ENCODE data around the gene TSGA10.
A peak's percentile ranks its signal among the peaks of the same experiment; 100 is the strongest.

The TSGA10 gene

DNA sequence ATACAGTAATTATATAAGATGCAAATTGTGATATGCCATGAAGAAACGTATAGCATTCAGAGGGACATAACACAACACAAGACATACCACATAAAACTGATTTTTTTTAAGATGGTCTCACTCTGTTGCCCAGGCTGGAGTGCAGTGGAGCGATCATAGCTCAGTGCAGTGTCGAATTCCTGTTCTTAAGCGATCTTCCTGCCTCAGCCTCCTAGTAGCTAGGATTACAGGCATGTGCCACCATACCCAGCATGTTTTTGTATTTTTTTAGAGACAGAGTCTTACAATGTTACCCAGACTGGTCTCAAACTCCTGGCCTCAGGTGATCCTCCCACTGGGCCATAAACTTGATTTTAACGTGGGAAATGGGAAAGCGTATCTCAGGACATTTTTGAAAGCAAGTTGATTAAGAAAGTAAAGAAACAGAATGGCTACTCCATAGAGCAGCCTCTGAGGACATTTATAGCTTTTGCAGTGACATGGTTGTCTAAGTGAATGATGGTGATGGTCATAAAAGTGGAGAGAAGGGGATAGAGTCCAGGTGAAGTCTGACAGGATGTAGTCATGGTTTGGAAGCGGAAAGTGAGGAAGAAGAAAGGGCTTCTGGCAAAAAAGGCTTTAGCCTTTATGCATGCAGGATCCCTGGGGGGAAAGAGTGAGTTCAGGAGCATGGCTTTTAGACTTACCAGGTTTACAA lies 2.4 kb downstream of the TSGA10 start:
- Histone ChIP-seq H2BK15ac (ENCODE audit: low read length) (no peak overlapping the region), H3K18ac (ENCODE audit: low read length) (no peak overlapping the region)
- WGBS, 2 donors (ENCODE audit: extremely low coverage in 2 of 2, insufficient read length in 2 of 2, insufficient replicate concordance in 1 of 2) = no CpG with 5 or more reads among the region's 7 CpGs

DNA sequence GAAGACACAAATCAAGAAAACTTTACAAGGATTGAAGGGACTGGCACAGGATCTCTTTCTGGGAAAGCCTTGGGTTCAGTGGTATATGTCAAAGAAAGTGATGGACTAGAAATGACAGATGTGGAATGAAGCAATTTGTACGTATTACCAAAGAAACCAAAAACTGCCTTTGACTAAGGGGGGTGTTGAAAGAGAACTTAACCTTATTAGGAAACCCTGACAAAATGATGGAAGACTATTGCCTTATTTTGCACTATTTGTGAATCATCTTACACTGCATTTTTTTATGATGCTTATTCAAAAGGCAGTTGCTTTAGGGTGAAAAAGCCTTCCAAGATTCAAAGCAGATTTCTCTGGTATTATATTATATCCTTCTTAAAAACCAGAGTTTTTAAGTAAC lies 4.0 kb downstream of the TSGA10 start:
- H3K9ac ChIP-seq (ENCODE audit: low read depth, low read length, poor library complexity) = no peak overlapping the region
- H4K91ac ChIP-seq (ENCODE audit: low read depth, low read length, poor library complexity) = no peak overlapping the region
- no peak overlapping the region for H3K4ac ChIP-seq (ENCODE audit: low read length)
- no peak overlapping the region for H2BK5ac ChIP-seq (ENCODE audit: low read length)
- no peak overlapping the region for H2BK12ac ChIP-seq (ENCODE audit: low read length)
- no CpG with 5 or more reads among the region's 1 CpG for WGBS, 2 donors (ENCODE audit: extremely low coverage in 2 of 2, insufficient read length in 2 of 2, insufficient replicate concordance in 1 of 2)
- H3K79me1 ChIP-seq (ENCODE audit: low read depth, low read length) = no peaks in the 10 kb centered on the region
- H3K4me1 ChIP-seq (ENCODE audit: control insufficient read depth in 2 of 2, insufficient read depth in 1 of 2, low read depth in 1 of 2, low read length in 2 of 2) = peaks cover 2 to 7% of the 10 kb centered on the region in 2 donors
- H3K4me2 ChIP-seq (ENCODE audit: insufficient read depth, low read length, poor library complexity, severe bottlenecking) = no peak overlapping the region
- peaks cover 0 to 1% of the 10 kb centered on the region in 2 donors for H3K9me3 ChIP-seq (replicated peaks in 1 of 2; ENCODE audit: control insufficient read depth in 2 of 2, insufficient read depth in 1 of 2, low read depth in 1 of 2, low read length in 2 of 2)
- H2AK5ac ChIP-seq (ENCODE audit: low read depth, low read length) = no peak overlapping the region
- no peak overlapping the region for H2AFZ ChIP-seq (ENCODE audit: low read length)
- DNase-seq (ENCODE audit: low spot score) = no peak
- H2BK15ac ChIP-seq (ENCODE audit: low read length) = no peak overlapping the region
- no peak overlapping the region for H3K27ac ChIP-seq (replicated peaks; ENCODE audit: low read length)
- no peak overlapping the region for H3K14ac ChIP-seq (ENCODE audit: low read length)
- no peaks in the 10 kb centered on the region for H3K27me3 ChIP-seq (ENCODE audit: control insufficient read depth in 3 of 3, insufficient read depth in 3 of 3, low read depth in 1 of 3, low read length in 3 of 3)
- no peak overlapping the region for H3K4me3 ChIP-seq (ENCODE audit: low read length in 2 of 2)
- no peak overlapping the region for H4K8ac ChIP-seq (ENCODE audit: low read depth, low read length)
- no peak overlapping the region for H3K23ac ChIP-seq (ENCODE audit: low read depth, low read length, poor library complexity)
- H2BK120ac ChIP-seq (ENCODE audit: low read depth, low read length) = no peak overlapping the region
- no peaks in the 10 kb centered on the region for H3K36me3 ChIP-seq (replicated peaks in 1 of 2; ENCODE audit: control insufficient read depth in 2 of 2, insufficient read depth in 2 of 2, low read length in 2 of 2)
- no peak overlapping the region for H3K18ac ChIP-seq (ENCODE audit: low read length)

More for the DNA sequence above, 2.4 kb downstream of the TSGA10 start:
- Histone ChIP-seq H2AK5ac (ENCODE audit: low read depth, low read length) (no peak overlapping the region), H3K27ac (replicated peaks; ENCODE audit: low read length) (no peak overlapping the region), H3K4me2 (ENCODE audit: insufficient read depth, low read length, poor library complexity, severe bottlenecking) (no peak overlapping the region), H3K4ac (ENCODE audit: low read length) (no peak overlapping the region), H2BK120ac (ENCODE audit: low read depth, low read length) (no peak overlapping the region), H3K27me3 (ENCODE audit: control insufficient read depth in 3 of 3, insufficient read depth in 3 of 3, low read depth in 1 of 3, low read length in 3 of 3) (no peaks in the 10 kb centered on the region), H3K9ac (ENCODE audit: low read depth, low read length, poor library complexity) (no peak overlapping the region), H4K91ac (ENCODE audit: low read depth, low read length, poor library complexity) (no peak overlapping the region), H3K9me3 (replicated peaks in 1 of 2; ENCODE audit: control insufficient read depth in 2 of 2, insufficient read depth in 1 of 2, low read depth in 1 of 2, low read length in 2 of 2) (peaks cover 0 to 1% of the 10 kb centered on the region in 2 donors), H3K4me1 (ENCODE audit: control insufficient read depth in 2 of 2, insufficient read depth in 1 of 2, low read depth in 1 of 2, low read length in 2 of 2) (peaks cover 2 to 10% of the 10 kb centered on the region in 2 donors), H3K79me1 (ENCODE audit: low read depth, low read length) (no peaks in the 10 kb centered on the region), H3K4me3 (ENCODE audit: low read length in 2 of 2) (no peak overlapping the region), H3K36me3 (replicated peaks in 1 of 2; ENCODE audit: control insufficient read depth in 2 of 2, insufficient read depth in 2 of 2, low read length in 2 of 2) (peaks cover 0 to 10% of the 10 kb centered on the region in 2 donors), H4K8ac (ENCODE audit: low read depth, low read length) (no peak overlapping the region), H3K23ac (ENCODE audit: low read depth, low read length, poor library complexity) (no peak overlapping the region), H2AFZ (ENCODE audit: low read length) (no peak overlapping the region), H3K14ac (ENCODE audit: low read length) (no peak overlapping the region), H2BK12ac (ENCODE audit: low read length) (no peak overlapping the region), H2BK5ac (ENCODE audit: low read length) (no peak overlapping the region)
- no peak for DNase-seq (ENCODE audit: low spot score)

DNA sequence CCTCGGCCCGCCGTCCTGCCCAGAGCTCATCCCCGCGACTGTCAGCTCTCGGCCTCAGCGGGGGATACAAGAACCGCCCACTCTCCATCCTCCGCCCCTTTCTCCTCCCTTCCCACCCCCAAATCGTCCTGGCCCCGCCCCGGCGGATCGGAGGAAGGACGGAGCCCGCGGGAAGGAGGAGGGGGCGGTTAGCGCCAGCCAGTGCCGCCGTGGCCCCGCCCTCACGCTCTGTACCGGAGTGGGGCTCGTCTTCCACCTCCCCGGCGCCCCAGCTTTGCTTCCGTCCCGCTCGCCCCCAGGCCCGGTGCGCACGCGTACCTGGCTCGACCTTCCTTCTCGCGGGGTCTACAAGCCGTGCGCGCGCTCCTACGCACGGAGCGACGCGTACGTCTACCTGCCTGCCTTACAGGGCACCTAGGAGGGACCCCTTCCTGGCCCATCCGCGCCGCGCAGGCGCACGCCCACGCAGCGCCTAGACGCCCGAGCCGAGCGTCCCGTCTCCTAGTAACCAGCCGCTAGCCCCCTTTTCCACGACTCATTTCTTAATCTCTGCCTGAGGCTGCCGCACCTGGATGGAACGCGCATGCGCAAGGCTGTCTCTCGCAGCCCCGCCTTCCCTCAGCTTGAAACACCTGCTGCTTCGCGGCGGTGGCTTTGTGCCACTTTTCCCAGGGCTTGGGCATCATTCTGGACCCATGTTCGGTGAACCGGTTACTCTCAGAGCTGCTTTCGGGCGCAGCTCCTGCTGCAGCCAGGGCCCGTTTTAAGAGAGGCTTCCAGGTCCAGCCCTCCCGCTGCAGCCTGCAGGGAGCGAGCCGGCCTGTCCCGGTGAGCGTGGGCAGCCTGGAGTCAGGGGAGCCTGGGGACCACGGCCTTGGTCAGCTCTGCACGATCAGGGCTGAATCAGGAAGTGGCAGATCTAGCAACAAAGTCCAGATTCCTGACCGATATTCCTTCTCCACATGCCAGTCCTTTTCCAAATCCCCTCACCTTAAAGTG lies 13.3 kb downstream of the TSGA10 start, which contains the start of gene C2orf15:
C2orf15 (plus strand) TSS at position 598 of the 999 bp plus-strand sequence. CDS start 8,852 bp downstream, outside the sequence.
- Histone ChIP-seq H3K9me3 (replicated peaks in 1 of 2; ENCODE audit: control insufficient read depth in 2 of 2, insufficient read depth in 1 of 2, low read depth in 1 of 2, low read length in 2 of 2) (no peaks in the 10 kb centered on the region), H4K8ac (ENCODE audit: low read depth, low read length) (peak within 1 kb of the TSS; percentile 68), H3K4me3 (ENCODE audit: low read length in 2 of 2) (peak within 1 kb of the TSS; percentile 96), H3K79me1 (ENCODE audit: low read depth, low read length) (no peaks in the 10 kb centered on the region), H3K27ac (replicated peaks; ENCODE audit: low read length) (peak within 1 kb of the TSS; percentile 88), H3K9ac (ENCODE audit: low read depth, low read length, poor library complexity) (peak within 1 kb of the TSS; percentile 91), H4K91ac (ENCODE audit: low read depth, low read length, poor library complexity) (no peak within 1 kb of the TSS), H3K4ac (ENCODE audit: low read length) (no peak within 1 kb of the TSS), H2AFZ (ENCODE audit: low read length) (peak within 1 kb of the TSS; percentile 100), H3K27me3 (ENCODE audit: control insufficient read depth in 3 of 3, insufficient read depth in 3 of 3, low read depth in 1 of 3, low read length in 3 of 3) (no peaks in the 10 kb centered on the region), H3K14ac (ENCODE audit: low read length) (no peak within 1 kb of the TSS), H3K36me3 (replicated peaks in 1 of 2; ENCODE audit: control insufficient read depth in 2 of 2, insufficient read depth in 2 of 2, low read length in 2 of 2) (no peaks in the 10 kb centered on the region), H2BK120ac (ENCODE audit: low read depth, low read length) (peak within 1 kb of the TSS; percentile 74), H2AK5ac (ENCODE audit: low read depth, low read length) (no peak within 1 kb of the TSS), H2BK12ac (ENCODE audit: low read length) (peak within 1 kb of the TSS; percentile 10), H3K18ac (ENCODE audit: low read length) (peak within 1 kb of the TSS; percentile 95), H2BK5ac (ENCODE audit: low read length) (peak within 1 kb of the TSS; percentile 66), H3K4me1 (ENCODE audit: control insufficient read depth in 2 of 2, insufficient read depth in 1 of 2, low read depth in 1 of 2, low read length in 2 of 2) (peaks cover 0 to 2% of the 10 kb centered on the region in 2 donors), H2BK15ac (ENCODE audit: low read length) (no peak within 1 kb of the TSS), H3K23ac (ENCODE audit: low read depth, low read length, poor library complexity) (peak within 1 kb of the TSS; percentile 83), H3K4me2 (ENCODE audit: insufficient read depth, low read length, poor library complexity, severe bottlenecking) (peak within 1 kb of the TSS; percentile 97)
- no CpG with 5 or more reads among the region's 84 CpGs for WGBS, 2 donors (ENCODE audit: extremely low coverage in 2 of 2, insufficient read length in 2 of 2, insufficient replicate concordance in 1 of 2)
- peak; percentile 95 for DNase-seq (ENCODE audit: low spot score)

DNA sequence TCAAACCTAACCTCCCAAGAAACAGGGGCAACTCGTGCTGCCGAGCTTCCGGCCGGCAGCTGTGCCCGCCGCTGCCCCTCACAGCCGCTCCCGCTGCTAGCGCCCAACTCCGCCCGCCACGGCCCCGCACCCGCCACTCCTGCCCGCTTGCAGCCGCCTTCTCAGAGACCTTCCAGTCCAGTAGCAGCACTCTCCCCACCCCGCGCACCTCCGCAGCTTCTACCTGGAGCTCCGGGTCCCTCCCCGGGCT lies 14.0 kb downstream of the TSGA10 start:
- H3K36me3 ChIP-seq (replicated peaks in 1 of 2; ENCODE audit: control insufficient read depth in 2 of 2, insufficient read depth in 2 of 2, low read length in 2 of 2) = no peaks in the 10 kb centered on the region
- peak overlapping the region; percentile 90 for H3K18ac ChIP-seq (ENCODE audit: low read length)
- H3K23ac ChIP-seq (ENCODE audit: low read depth, low read length, poor library complexity) = peak overlapping the region; percentile 83
- H3K27ac ChIP-seq (replicated peaks; ENCODE audit: low read length) = peak overlapping the region; percentile 53
- H2AK5ac ChIP-seq (ENCODE audit: low read depth, low read length) = no peak overlapping the region
- H2BK5ac ChIP-seq (ENCODE audit: low read length) = peak overlapping the region; percentile 66
- H3K4me2 ChIP-seq (ENCODE audit: insufficient read depth, low read length, poor library complexity, severe bottlenecking) = peak overlapping the region; percentile 83
- H3K9ac ChIP-seq (ENCODE audit: low read depth, low read length, poor library complexity) = peak overlapping the region; percentile 86
- WGBS, 2 donors (ENCODE audit: extremely low coverage in 2 of 2, insufficient read length in 2 of 2, insufficient replicate concordance in 1 of 2) = no CpG with 5 or more reads among the region's 21 CpGs
- H3K14ac ChIP-seq (ENCODE audit: low read length) = no peak overlapping the region
- H3K27me3 ChIP-seq (ENCODE audit: control insufficient read depth in 3 of 3, insufficient read depth in 3 of 3, low read depth in 1 of 3, low read length in 3 of 3) = no peaks in the 10 kb centered on the region
- H3K4ac ChIP-seq (ENCODE audit: low read length) = no peak overlapping the region
- H2BK15ac ChIP-seq (ENCODE audit: low read length) = no peak overlapping the region
- H3K79me1 ChIP-seq (ENCODE audit: low read depth, low read length) = no peaks in the 10 kb centered on the region
- no peaks in the 10 kb centered on the region for H3K9me3 ChIP-seq (replicated peaks in 1 of 2; ENCODE audit: control insufficient read depth in 2 of 2, insufficient read depth in 1 of 2, low read depth in 1 of 2, low read length in 2 of 2)
- peak overlapping the region; percentile 96 for H3K4me3 ChIP-seq (ENCODE audit: low read length in 2 of 2)
- H2AFZ ChIP-seq (ENCODE audit: low read length) = peak overlapping the region; percentile 100
- no peak overlapping the region for H4K91ac ChIP-seq (ENCODE audit: low read depth, low read length, poor library complexity)
- peaks cover 0 to 2% of the 10 kb centered on the region in 2 donors for H3K4me1 ChIP-seq (ENCODE audit: control insufficient read depth in 2 of 2, insufficient read depth in 1 of 2, low read depth in 1 of 2, low read length in 2 of 2)
- H2BK12ac ChIP-seq (ENCODE audit: low read length) = peak overlapping the region; percentile 10
- peak overlapping the region; percentile 61 for H2BK120ac ChIP-seq (ENCODE audit: low read depth, low read length)
- no peak for DNase-seq (ENCODE audit: low spot score)
- no peak overlapping the region for H4K8ac ChIP-seq (ENCODE audit: low read depth, low read length)

Data from neuronal stem cell (in vitro differentiated cells).